ENCODE results near the gene GKN1.
A peak's percentile ranks its signal among the peaks of the same experiment; 100 is the strongest.

GKN1 gene

GRCh38 chr2:69010437-69011194 is 36.2 kb downstream of the GKN1 start:
- DNase-seq = no peak

GRCh38 chr2:69011611-69012157 is 37.2 kb downstream of the GKN1 start:
- no peak for DNase-seq

- DNase-seq = no peak
Observed at GRCh38 chr2:69012310-69013141, 38.1 kb downstream of the GKN1 start.

GRCh38 chr2:69013142-69013839 is 38.9 kb downstream of the GKN1 start, which contains the start of gene ANTXR1:
Gene ANTXR1, plus strand, starts transcription at chr2:69013179. Its CDS starts 321 bp downstream, at chr2:69013500.
- peak; percentile 22 for DNase-seq

- DNase-seq = no peak
Observed at GRCh38 chr2:69013840-69014821, 39.7 kb downstream of the GKN1 start.

- no peak for DNase-seq
Observed at GRCh38 chr2:69017080-69017479, 42.6 kb downstream of the GKN1 start.

- DNase-seq = no peak
Observed at GRCh38 chr2:69017835-69018234, 43.4 kb downstream of the GKN1 start.

- no peak for DNase-seq
Observed at GRCh38 chr2:69018678-69019095, 44.3 kb downstream of the GKN1 start.

GRCh38 chr2:69020496-69021426 is 46.3 kb downstream of the GKN1 start:
- DNase-seq = no peak

- no peak for DNase-seq
Observed at GRCh38 chr2:69021727-69022126, 47.3 kb downstream of the GKN1 start.

- DNase-seq = no peak
Observed at GRCh38 chr2:69022548-69022947, 48.1 kb downstream of the GKN1 start.

GRCh38 chr2:69023236-69023635 is 48.8 kb downstream of the GKN1 start:
- no peak for DNase-seq

GRCh38 chr2:69026026-69026425 is 51.6 kb downstream of the GKN1 start:
- peak; percentile 17 for DNase-seq

- DNase-seq = no peak
Observed at GRCh38 chr2:69026691-69027459, 52.4 kb downstream of the GKN1 start.

Data from NCI-H187 treated with DMSO at 0.1 percent for 48 hours (cell line).